IMR-90 (cell line): ENCODE results near the gene CKAP5. TPM values are rescaled to one million over a fixed set of nuclear protein-coding genes. Genes with fewer than 3 reads are reported as not detected.

Source experiments
- CEBPB ChIP-seq: IDR thresholded peaks from 2 replicates; pipeline ENCODE4 v1.6.1; 2012; ENCODE audit warnings: low read depth, low read length, improper control_type of control experiment
- CHD1 ChIP-seq: IDR thresholded peaks from 2 replicates; pipeline ENCODE4 v1.6.1; 2012; ENCODE audit warnings: low read depth, low read length, improper control_type of control experiment
- MAZ ChIP-seq: IDR thresholded peaks from 2 replicates; pipeline ENCODE4 v1.6.1; 2012; ENCODE audit warnings: low read depth, mild to moderate bottlenecking, low read length, improper control_type of control experiment, moderate library complexity, borderline replicate concordance
- NFE2L2 ChIP-seq: fragments of 150-350 bp; IDR thresholded peaks from 2 replicates; pipeline ENCODE4 v1.6.1; 2016; ENCODE audit warnings: low read depth, mild to moderate bottlenecking, low read length
- RFX5 ChIP-seq: IDR thresholded peaks from 2 replicates; pipeline ENCODE4 v1.8.0; 2012; ENCODE audit warnings: low read depth, mild to moderate bottlenecking, low read length, moderate library complexity
- polyA plus RNA-seq, 3 experiments: library from polyadenylated mRNA; depleted of rRNA; stranded (reverse); fragments of >200 nt; gene quantifications; 2 replicates each; pipeline ENCODE4 v1.2.3, GENCODE V29; 2012; ENCODE audit warnings: low replicate concordance in 1 of 3
- total RNA-seq: library from RNA; depleted of rRNA; stranded (reverse); fragments of >200 nt; gene quantifications from 2 replicates; pipeline ENCODE4 v1.2.3, GENCODE V29; 2012
- TF ChIP-seq, protein P1 (sequence below): fragments of 150-350 bp; IDR thresholded peaks from 2 replicates; pipeline ENCODE4 v1.6.1; 2016; ENCODE audit warnings: low read depth, mild to moderate bottlenecking, low read length, moderate library complexity, borderline replicate concordance

The CKAP5 gene
- total and polyA plus RNA-seq, 2 of the 4 experiments (the other 2 are of a cell fraction): 59.5 to 79.2 TPM

DNA sequence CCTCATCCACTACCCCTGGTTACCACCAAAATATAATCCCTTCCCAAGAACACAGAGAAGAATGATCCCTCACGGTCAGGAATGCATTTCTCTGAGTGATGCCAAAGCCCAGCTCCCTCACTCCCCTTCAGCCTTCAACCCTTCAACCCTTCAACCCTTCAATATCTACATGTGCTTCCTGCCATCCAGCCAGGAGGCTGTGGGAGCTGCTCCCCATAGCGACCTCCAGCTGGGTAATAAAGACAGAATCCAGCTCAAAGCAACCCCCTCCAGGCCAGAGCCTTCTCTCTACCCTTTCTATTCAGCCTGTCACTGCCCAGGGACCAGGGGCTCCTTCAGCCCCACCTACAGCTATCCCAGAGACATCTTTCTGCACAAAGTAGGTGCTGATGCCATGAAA, 148.4 kb downstream of the CKAP5 start (continued):
- TF ChIP-seq, protein P1, sequence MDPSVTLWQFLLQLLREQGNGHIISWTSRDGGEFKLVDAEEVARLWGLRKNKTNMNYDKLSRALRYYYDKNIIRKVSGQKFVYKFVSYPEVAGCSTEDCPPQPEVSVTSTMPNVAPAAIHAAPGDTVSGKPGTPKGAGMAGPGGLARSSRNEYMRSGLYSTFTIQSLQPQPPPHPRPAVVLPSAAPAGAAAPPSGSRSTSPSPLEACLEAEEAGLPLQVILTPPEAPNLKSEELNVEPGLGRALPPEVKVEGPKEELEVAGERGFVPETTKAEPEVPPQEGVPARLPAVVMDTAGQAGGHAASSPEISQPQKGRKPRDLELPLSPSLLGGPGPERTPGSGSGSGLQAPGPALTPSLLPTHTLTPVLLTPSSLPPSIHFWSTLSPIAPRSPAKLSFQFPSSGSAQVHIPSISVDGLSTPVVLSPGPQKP: no peak
- no peak for TF ChIP-seq CHD1
- TF ChIP-seq MAZ: no peak
- TF ChIP-seq NFE2L2: no peak
- no peak for TF ChIP-seq CEBPB
- TF ChIP-seq RFX5: no peak
